GM10847 (cell line): ENCODE measurements around the gene CECR2.

Source experiments
- POLR2A ChIP-seq: IDR thresholded peaks from 2 replicates; pipeline ENCODE4 v1.6.1; 2011; ENCODE audit not compliant: insufficient read length; ENCODE audit errors: extremely low read depth

CECR2 gene

DNA sequence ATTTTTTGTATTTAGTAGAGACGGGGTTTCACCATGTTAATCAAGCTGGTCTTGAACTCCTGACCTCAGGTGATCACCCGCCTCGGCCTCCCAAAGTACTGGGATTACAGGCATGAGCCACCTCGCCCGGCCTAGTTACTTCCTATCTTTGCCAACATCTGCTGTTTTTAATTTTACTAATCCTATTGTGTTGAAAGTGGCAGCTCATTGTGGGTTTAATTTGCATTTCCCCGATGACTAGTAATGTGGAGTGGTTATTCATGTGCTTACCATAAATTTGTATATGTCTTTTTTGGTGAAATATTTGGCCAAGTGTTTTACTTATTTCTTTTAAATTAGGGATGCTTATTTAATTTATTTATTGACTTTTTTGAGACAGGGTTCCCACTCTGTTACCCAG is 119.8 kb downstream of the CECR2 start:
- TF ChIP-seq POLR2A, result no peak

DNA sequence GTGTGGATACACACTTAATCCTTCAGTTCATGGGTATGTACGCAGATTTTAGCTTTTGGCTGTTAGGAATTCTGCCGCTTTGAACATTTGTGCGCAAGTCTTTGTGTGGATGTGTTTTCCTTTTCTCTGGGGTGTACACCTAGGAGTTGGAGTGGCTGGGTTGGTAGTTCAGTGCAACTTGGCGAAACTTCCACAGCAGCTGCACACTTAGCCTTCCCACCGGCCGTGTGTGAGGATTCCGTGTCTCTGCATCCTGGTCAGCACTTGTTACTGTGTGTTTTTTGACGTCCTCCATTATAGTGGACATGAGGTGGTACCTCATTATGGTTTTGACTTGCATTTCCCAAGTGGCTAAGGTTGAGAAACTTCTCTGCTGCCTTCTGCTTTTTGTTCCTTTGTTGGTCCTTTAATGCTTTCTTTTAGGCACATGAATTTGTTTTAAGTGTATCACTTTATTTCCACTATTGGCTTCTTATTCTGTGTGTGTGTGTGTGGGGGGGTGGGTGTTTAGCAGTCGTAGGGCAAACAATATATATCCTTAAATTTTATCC is 121.9 kb downstream of the CECR2 start:
- TF ChIP-seq POLR2A, result no peak

DNA sequence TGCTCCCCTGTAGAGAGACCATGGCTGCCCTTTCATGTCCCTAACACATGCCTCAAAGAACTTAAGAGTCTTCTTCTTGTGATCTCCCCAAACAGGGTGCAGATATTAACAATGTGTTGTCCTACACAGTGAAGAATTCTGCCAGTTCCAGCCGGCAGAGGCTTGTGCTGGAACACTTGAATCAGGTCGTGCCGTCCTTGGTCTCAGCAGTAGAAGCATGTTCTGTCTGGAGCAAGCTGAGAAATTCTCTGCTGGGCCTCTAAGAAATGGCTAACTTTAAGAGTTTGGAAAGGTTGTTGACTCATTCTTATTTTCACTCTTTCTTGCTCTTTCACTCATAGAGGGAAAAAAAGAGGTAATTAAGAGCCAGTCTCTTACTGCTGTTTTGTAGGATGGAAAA is 123.0 kb downstream of the CECR2 start:
- no peak for TF ChIP-seq POLR2A

DNA sequence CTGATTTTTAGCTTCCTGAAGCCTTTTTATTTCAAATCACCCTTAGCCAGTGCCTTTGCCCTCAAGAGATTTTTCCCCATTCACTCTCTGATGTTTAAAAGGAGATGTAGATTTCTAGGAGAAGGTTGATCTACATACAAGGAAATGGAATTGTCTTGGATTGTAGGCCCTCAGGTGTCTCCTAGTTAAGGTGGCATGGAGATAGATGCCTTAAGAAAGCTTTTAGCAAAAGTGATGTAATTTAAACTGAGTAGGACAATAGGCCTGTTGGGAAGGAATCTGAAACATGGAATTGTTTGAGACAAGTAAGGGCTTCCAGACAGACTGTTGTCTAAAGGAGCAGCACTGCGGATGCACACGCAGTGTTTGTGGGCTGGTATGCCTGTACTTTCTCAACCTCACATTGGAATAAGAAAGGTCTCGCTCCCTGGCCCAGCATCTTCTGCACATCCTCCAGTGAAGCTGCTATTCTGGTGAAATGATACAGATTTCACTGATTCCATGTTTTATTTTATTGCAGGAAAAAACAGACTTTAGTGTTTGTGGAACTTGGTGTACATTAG is 124.2 kb downstream of the CECR2 start:
- TF ChIP-seq POLR2A, result no peak

DNA sequence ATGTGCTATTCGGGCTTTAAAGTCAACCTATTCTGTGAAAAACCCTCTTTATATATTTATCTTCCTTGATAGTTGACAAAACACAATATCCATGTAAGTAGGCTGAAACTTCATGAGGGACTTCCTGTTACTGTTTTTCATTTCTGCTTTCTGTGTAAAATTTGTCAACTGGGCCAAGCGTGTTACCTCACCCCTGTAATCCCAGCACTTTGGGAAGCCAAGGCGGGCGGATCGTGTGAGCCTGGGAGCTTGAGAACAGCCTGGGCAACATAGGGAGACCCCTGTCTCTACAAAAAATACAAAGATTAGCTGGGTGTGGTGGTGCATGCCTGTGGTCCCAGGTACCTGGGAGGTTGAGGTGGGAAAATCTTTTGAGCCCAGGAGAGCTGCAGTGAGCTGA is 127.6 kb downstream of the CECR2 start:
- TF ChIP-seq POLR2A, result no peak

DNA sequence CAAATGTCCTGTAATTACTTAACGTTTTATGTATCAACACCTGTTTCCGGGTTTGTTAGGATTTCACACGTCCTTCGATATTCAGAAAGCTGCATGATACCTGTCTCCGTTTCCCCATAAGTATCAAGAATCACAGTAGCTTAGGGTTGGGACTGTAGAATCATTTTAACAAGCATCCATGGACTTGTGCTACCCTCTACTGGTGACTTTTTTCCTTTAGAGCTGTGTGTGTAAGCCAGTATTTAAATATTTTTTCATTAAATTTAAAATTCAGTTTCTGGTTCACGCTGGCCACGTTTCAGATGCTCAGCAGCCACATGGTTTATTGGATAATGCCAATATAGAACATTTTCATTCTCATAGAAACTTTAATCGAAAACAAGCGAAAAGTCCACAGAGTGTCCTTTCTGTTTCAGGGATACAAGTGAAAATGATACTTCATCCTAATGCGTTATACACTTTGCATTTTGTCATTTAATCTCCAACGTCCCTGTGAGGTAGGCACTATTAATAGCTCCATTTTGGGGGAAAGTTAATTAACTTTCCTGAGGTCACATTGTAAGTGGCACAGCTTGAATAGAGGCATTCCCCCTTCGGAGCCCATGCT is 132.5 kb downstream of the CECR2 start:
- no peak for TF ChIP-seq POLR2A

DNA sequence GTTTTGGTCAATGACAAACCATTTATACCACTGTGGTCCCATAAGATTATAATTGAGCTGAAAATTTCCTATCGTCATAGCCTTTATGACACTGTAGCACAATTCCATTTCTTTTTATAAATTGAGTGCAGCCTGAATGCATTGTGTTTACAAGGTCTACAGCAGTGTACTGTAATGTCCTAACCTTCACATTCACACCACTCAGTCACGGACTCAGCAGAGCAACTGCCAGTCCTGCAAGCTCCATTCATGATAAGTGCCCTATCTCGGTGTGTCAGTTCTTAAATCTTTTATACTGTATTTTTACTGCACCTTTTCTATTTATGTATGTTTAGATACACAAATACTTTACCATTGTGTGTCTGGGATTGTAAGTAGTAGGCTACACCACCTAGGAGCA is 138.8 kb downstream of the CECR2 start:
- no peak for TF ChIP-seq POLR2A

DNA sequence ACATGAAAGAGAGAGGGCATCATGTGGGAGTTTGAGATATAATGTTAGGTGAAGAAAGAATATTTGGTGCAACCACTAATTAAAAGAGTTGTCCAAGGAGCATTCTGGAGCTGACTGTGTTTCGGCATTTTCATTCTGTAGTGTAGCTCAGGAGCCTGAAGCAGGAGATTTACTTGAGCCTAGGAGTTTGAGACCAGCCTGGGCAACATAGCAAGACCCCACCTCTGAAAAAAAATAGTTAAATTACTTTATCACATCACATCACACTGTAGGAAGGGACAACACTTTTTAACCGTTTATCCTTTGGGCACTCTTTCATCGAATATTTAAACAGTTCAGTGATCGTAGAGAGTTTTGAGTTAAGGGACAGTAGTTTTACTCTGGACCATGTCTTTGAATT is 143.7 kb downstream of the CECR2 start:
- TF ChIP-seq POLR2A, result no peak

DNA sequence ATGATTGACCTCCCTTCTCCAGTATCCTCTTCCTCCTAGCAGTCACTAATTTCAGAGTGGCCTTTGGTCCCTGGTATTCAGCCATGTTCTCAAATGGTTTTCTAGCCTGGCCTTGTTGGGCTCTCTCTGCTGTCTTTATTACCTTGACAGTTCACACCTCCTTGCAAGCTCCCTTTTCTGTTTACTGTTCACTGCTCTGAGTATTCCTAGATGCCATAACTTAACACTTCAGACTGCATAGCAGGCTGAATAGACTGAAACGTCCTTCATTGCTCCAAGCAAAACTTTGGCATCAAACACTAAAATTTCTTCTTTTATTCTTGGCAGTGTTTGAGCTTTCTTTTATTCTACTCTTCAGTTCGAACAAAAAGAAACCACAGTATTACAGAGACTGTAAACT is 144.4 kb downstream of the CECR2 start:
- TF ChIP-seq POLR2A, result no peak

DNA sequence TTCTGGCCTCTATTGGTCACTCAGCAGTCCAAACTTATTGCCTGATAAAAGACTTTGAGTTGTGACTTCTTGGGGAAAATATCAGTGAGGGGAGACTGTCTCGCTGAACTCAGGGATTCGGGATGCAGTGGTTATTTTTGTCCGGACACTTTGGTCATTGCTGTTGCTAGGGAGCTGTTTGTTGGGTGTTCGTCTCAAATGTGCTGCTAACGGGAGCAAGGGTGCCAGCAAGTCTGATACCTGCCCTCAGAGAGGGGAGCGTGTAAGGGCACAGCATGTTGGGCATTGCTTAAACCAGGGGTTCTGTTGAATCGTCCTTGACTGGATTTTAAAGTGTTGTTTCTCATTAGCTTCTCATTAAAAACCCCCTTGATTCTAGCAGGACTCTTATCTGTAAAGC is 144.8 kb downstream of the CECR2 start:
- TF ChIP-seq POLR2A, result no peak

DNA sequence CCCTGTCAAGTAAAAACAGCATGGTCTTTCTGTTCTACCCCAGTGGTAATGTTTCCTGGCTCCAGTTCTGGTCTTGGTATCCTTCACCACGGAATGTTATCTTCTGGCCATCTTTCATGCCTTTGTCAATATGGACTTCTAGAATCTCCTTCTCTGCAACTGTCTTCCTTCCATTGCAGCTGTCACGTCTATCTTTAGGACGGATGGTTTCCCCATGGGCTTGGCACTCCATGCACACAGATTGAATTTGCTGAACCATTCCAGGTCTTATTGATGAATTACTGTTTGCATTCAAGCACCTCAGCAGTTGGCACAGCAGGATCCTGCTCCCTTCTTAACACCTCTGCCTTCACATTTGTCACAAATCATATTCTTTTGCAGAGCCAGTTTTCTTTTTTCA is 149.1 kb downstream of the CECR2 start:
- TF ChIP-seq POLR2A, result no peak

DNA sequence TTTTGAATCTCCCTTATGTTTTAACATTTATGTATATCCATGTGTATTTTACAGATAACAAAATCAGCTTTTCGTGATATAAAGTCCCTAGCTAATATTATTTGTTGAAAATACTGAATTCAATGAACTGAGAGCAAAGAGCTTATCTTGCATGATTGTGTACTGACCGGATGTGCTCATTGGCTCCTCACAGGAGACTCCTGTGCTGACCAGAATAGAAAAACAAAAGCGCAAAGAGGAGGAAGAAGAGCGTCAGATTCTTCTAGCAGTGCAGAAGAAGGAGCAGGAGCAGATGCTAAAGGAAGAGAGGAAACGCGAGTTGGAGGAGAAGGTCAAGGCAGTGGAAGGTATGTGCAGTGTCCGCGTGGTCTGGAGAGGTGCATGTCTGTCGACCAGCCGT is 154.7 kb downstream of the CECR2 start:
- no peak for TF ChIP-seq POLR2A

DNA sequence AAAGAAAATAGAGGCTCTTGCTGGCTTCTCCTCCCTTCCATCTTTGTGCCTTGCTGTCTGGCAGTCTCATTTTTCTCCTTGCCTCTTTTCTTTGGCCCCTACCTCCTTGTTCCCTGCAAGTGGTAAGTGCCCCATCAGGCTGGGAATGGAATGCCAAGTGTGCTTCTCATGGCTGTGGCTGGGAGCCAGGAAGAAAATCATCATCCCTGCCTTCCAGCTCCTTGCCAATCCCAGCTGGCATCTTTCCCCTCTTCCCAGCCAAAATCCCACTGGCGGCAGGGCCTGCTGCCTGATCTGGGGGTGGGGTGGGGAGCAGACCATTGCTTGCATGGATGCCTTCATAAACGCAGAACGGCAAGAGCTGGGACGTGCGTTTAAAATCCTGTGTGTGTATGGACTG is 167.0 kb downstream of the CECR2 start:
- no peak for TF ChIP-seq POLR2A

DNA sequence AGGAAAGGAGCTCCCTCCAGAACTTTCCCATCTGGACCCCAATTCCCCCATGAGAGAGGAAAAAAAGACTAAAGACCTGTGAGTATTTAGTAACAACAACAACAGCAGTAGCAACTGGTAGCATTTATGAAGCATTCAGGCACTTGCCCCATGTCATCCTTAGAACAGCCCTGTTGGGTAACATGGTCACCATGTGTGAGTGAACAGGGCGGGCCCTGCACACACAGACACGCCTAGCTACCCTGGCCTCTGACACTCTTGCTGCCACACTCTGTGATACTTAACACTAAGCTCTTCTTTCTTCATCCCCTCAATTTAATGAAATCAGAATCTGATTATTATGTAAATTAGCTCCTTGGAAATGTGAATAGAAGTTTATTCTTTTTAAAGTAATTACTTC is 167.9 kb downstream of the CECR2 start:
- TF ChIP-seq POLR2A, result no peak

DNA sequence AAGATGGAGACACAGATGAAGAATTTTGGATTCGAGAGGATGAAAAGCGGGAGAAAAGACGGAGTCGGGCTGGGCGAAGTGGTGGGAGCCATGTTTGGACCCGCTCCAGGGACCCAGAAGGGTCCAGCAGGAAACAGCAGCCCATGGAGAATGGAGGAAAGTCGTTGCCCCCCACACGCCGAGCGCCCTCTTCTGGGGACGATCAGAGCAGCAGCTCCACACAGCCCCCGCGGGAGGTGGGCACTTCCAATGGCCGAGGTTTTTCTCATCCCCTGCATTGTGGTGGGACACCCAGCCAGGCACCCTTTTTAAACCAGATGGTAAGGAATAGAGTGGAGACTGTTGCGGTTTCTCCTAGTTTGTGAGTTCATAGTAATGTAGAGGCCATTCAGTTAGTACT is 171.2 kb downstream of the CECR2 start:
- no peak for TF ChIP-seq POLR2A

DNA sequence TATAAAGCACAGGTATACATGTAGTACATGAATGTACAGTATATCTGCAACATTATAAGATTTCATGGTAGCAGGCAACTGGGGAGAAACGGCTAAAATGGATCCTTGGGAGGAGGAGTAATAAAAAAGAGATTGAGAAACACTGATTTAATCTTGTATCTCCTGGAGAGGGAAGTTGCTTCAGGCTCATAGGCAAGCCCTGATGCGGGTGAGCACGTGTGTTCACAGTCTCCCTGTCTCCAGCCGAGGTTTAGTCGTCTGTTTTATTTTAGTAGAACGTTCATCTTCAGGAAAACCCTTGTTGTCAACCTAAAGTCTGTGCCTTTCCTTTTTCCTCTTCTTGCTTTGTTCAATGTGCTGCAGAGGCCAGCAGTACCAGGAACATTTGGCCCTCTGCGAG is 172.2 kb downstream of the CECR2 start:
- TF ChIP-seq POLR2A, result no peak

DNA sequence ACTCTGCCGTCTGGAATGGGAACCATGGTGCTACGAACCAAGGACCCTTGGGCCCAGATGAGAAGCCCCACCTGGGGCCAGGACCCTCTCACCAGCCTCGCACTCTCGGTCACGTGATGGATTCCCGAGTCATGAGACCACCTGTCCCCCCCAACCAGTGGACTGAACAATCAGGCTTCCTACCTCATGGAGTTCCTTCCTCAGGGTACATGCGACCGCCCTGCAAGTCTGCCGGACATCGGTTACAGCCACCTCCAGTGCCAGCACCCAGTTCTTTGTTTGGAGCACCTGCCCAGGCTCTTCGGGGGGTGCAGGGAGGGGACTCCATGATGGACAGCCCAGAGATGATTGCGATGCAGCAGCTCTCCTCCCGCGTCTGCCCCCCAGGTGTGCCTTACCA is 173.2 kb downstream of the CECR2 start:
- no peak for TF ChIP-seq POLR2A
